Testis (tissue), 2 donors: ENCODE results near the gene CELF2.

ENCODE experiments used
- POLR2A ChIP-seq: fragments of 450-650 bp; IDR thresholded peaks from one replicate; pipeline ENCODE4 v1.6.1; 2017; ENCODE audit warnings: antibody characterized with exemption, mild to moderate bottlenecking, moderate library complexity
- TF ChIP-seq, protein P1 (sequence below), 3 experiments: fragments of 450-650 bp in 2 of 3; fragments of 200-600 bp in 1 of 3; sonication (generic) in 1 of 3; IDR thresholded peaks; one replicate each; pipeline ENCODE4 v1.5.1; 2016 to 2019; ENCODE audit warnings: antibody characterized with exemption in 3 of 3, mild to moderate bottlenecking in 2 of 3, moderate library complexity in 1 of 3

DNA sequence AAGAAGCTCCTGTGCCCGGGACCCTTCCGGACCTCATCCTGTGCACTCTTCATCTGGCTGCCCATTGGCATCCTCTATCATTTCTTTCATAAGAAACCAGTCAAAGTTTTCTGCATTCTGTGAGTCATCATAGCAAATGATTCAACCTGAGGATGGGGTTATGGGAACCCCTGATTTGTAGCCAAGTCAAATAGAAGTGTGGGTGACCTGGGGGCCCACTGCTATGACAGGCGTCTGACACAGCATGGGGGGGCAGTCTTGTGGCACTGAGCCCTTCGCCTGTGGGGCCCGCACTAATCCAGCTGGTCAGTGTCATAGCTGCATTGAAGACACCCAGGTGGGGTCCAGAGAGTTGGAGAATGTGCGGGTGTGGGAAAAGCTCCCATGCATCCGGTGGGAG lies 363.4 kb downstream of the CELF2 start:
- TF ChIP-seq POLR2A: no peak
- TF ChIP-seq, protein P1, sequence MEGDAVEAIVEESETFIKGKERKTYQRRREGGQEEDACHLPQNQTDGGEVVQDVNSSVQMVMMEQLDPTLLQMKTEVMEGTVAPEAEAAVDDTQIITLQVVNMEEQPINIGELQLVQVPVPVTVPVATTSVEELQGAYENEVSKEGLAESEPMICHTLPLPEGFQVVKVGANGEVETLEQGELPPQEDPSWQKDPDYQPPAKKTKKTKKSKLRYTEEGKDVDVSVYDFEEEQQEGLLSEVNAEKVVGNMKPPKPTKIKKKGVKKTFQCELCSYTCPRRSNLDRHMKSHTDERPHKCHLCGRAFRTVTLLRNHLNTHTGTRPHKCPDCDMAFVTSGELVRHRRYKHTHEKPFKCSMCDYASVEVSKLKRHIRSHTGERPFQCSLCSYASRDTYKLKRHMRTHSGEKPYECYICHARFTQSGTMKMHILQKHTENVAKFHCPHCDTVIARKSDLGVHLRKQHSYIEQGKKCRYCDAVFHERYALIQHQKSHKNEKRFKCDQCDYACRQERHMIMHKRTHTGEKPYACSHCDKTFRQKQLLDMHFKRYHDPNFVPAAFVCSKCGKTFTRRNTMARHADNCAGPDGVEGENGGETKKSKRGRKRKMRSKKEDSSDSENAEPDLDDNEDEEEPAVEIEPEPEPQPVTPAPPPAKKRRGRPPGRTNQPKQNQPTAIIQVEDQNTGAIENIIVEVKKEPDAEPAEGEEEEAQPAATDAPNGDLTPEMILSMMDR (IDR thresholded peaks at IDR 0.05): no peak
